ENCODE results near the gene SOS2. TPM values are rescaled to one million over a fixed set of nuclear protein-coding genes. Genes with fewer than 3 reads are reported as not detected.

SOS2 gene
- total RNA-seq, 1 experiment from 2014 or later = 11.7 TPM

GRCh38 chr14:50083467-50084337 is 147.7 kb downstream of the SOS2 start:
- no peaks in the 10 kb centered on the region for H3K27me3 ChIP-seq (ENCODE audit: insufficient read depth, low read length)
- DNase-seq (ENCODE audit: low read depth, low spot score) (no peak), ATAC-seq (no peak)
- no peak for TF ChIP-seq ZFX (IDR thresholded peaks at IDR 0.05)
- TF ChIP-seq EZH2phosphoT487 (IDR thresholded peaks at IDR 0.05; ENCODE audit: borderline replicate concordance) = no peak
- TF ChIP-seq, protein P1, sequence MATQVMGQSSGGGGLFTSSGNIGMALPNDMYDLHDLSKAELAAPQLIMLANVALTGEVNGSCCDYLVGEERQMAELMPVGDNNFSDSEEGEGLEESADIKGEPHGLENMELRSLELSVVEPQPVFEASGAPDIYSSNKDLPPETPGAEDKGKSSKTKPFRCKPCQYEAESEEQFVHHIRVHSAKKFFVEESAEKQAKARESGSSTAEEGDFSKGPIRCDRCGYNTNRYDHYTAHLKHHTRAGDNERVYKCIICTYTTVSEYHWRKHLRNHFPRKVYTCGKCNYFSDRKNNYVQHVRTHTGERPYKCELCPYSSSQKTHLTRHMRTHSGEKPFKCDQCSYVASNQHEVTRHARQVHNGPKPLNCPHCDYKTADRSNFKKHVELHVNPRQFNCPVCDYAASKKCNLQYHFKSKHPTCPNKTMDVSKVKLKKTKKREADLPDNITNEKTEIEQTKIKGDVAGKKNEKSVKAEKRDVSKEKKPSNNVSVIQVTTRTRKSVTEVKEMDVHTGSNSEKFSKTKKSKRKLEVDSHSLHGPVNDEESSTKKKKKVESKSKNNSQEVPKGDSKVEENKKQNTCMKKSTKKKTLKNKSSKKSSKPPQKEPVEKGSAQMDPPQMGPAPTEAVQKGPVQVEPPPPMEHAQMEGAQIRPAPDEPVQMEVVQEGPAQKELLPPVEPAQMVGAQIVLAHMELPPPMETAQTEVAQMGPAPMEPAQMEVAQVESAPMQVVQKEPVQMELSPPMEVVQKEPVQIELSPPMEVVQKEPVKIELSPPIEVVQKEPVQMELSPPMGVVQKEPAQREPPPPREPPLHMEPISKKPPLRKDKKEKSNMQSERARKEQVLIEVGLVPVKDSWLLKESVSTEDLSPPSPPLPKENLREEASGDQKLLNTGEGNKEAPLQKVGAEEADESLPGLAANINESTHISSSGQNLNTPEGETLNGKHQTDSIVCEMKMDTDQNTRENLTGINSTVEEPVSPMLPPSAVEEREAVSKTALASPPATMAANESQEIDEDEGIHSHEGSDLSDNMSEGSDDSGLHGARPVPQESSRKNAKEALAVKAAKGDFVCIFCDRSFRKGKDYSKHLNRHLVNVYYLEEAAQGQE (IDR thresholded peaks at IDR 0.05; ENCODE audit: low read depth) = no peak
- TF ChIP-seq MAX (IDR thresholded peaks at IDR 0.05) = no peak
- TF ChIP-seq JUND (IDR thresholded peaks at IDR 0.05) = no peak
- no peak for TF ChIP-seq RAD21 (IDR thresholded peaks at IDR 0.05; ENCODE audit: low read depth)
- CTCF ChIA-PET = no interaction called here
- H3K4me3 ChIP-seq (replicated peaks in 1 of 2; ENCODE audit: low read depth in 1 of 2, low read length in 2 of 2) = no peak overlapping the region
- H3K79me2 ChIP-seq (ENCODE audit: insufficient read depth, low read length) = no peaks in the 10 kb centered on the region
- RAD21 ChIA-PET (ENCODE audit: low non-redundant PET in 1 of 2, low total read pairs in 2 of 2, uncharacterized antibody in 2 of 2, unreplicated experiment in 2 of 2) = no interaction called here
- BruUV-seq (replicated peaks) = no TSS peak
- H3K27ac ChIP-seq (ENCODE audit: low read depth, low read length) = no peak overlapping the region
- H4K20me1 ChIP-seq (ENCODE audit: insufficient read depth) = no peaks in the 10 kb centered on the region
- POLR2A ChIA-PET = no interaction called here
- H2AFZ ChIP-seq (ENCODE audit: low read depth, low read length, poor library complexity, severe bottlenecking) = no peak overlapping the region
- no peaks in the 10 kb centered on the region for H3K4me1 ChIP-seq (ENCODE audit: control insufficient read depth in 1 of 2, insufficient read depth in 2 of 2, low read length in 2 of 2)
- intact Hi-C loops (cut with micrococcal nuclease) = no loop called here
- no peaks in the 10 kb centered on the region for H3K9me2 ChIP-seq (ENCODE audit: insufficient read depth)
- H3K36me3 ChIP-seq (ENCODE audit: control insufficient read depth in 1 of 2, insufficient read depth in 2 of 2, low read length in 2 of 2) = no peaks in the 10 kb centered on the region
- H3K4me2 ChIP-seq (ENCODE audit: low read length) = no peak overlapping the region
- H3K9me3 ChIP-seq (ENCODE audit: control insufficient read depth in 1 of 2, insufficient read depth in 1 of 2, low read depth in 1 of 2, low read length in 2 of 2) = no peaks in the 10 kb centered on the region
- no peak overlapping the region for H3K9ac ChIP-seq (ENCODE audit: low read length)

Measured in HCT116 (cell line).